ENCODE measurements around the gene DNAJA2.

- TF ChIP-seq EZH2 (IDR thresholded peaks at IDR 0.05; ENCODE audit: borderline replicate concordance, low read length): no peak
- TF ChIP-seq, protein P1, sequence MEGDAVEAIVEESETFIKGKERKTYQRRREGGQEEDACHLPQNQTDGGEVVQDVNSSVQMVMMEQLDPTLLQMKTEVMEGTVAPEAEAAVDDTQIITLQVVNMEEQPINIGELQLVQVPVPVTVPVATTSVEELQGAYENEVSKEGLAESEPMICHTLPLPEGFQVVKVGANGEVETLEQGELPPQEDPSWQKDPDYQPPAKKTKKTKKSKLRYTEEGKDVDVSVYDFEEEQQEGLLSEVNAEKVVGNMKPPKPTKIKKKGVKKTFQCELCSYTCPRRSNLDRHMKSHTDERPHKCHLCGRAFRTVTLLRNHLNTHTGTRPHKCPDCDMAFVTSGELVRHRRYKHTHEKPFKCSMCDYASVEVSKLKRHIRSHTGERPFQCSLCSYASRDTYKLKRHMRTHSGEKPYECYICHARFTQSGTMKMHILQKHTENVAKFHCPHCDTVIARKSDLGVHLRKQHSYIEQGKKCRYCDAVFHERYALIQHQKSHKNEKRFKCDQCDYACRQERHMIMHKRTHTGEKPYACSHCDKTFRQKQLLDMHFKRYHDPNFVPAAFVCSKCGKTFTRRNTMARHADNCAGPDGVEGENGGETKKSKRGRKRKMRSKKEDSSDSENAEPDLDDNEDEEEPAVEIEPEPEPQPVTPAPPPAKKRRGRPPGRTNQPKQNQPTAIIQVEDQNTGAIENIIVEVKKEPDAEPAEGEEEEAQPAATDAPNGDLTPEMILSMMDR (conservative IDR thresholded peaks at IDR 0.05 in 1 of 2, IDR thresholded peaks at IDR 0.05 in 1 of 2; ENCODE audit: extremely low read depth in 1 of 2, insufficient read depth in 1 of 2, low read depth in 1 of 2, low read length in 2 of 2): no peak
These were observed 46.2 kb downstream of the DNAJA2 start for GRCh38 chr16:46927273-46927672.
